Measurements from ENCODE around the gene ADM5. TPM values are rescaled to one million over a fixed set of nuclear protein-coding genes. Genes with fewer than 3 reads are reported as not detected.

Gene ADM5
- total RNA-seq, 1 experiment from 2014 or later, result 13.5 TPM

- Histone ChIP-seq H2BK12ac (ENCODE audit: insufficient read length, low read depth, low read length) (no peak overlapping the region), H3K9ac (ENCODE audit: extremely low read depth, insufficient read length, low read length) (no peak overlapping the region), H3K23me2 (ENCODE audit: insufficient read length, low read depth, low read length, poor library complexity, severe bottlenecking) (no peaks in the 10 kb centered on the region), H4K20me1 (ENCODE audit: control insufficient read depth, insufficient read depth, insufficient read length) (no peaks in the 10 kb centered on the region), H3K79me2 (ENCODE audit: insufficient read depth, low read length) (no peaks in the 10 kb centered on the region), H3K4me2 (ENCODE audit: insufficient read depth, insufficient read length, low read length) (no peak overlapping the region), H3K27me3 (ENCODE audit: insufficient read depth, low read length) (no peaks in the 10 kb centered on the region), H2AFZ (ENCODE audit: low read length) (no peak overlapping the region), H3T11ph (ENCODE audit: low read length) (no peak overlapping the region), H2BK120ac (ENCODE audit: low read depth, low read length, poor library complexity, severe bottlenecking) (no peak overlapping the region), H4K91ac (ENCODE audit: insufficient read length, low read depth, low read length) (no peak overlapping the region), H3K18ac (ENCODE audit: insufficient read length, low read depth, low read length) (no peak overlapping the region), H2AK5ac (ENCODE audit: insufficient read length, low read length) (no peak overlapping the region), H2BK20ac (ENCODE audit: low read depth, low read length, poor library complexity, severe bottlenecking) (no peak overlapping the region), H3K27ac (ENCODE audit: insufficient read length, low read depth, low read length) (no peak overlapping the region), H3K23ac (ENCODE audit: insufficient read length, low read depth, low read length) (no peak overlapping the region), H3K79me1 (ENCODE audit: insufficient read depth, low read depth, low read length, poor library complexity, severe bottlenecking) (no peaks in the 10 kb centered on the region), H3K9me3 (ENCODE audit: control insufficient read depth, low read depth, low read length) (no peaks in the 10 kb centered on the region), H3K4ac (ENCODE audit: low read depth, low read length) (no peak overlapping the region), H4K5ac (ENCODE audit: insufficient read length, low read depth, low read length) (no peak overlapping the region), H2BK15ac (ENCODE audit: low read depth, low read length) (no peak overlapping the region), H3K56ac (ENCODE audit: insufficient read length, low read depth, low read length) (no peak overlapping the region), H4K8ac (replicated peaks; ENCODE audit: insufficient read length, low read depth, low read length) (no peak overlapping the region), H3K4me1 (ENCODE audit: insufficient read depth, low read length) (no peaks in the 10 kb centered on the region), H2BK5ac (ENCODE audit: insufficient read length, low read length) (no peak overlapping the region), H3K14ac (ENCODE audit: insufficient read depth, low read length) (no peak overlapping the region)
- no peaks in the 10 kb centered on the region for H3K9me3 Mint-ChIP-seq
- peaks cover 30 to 81% (median 74%) of the 10 kb centered on the region in 3 experiments for H3K36me3 Mint-ChIP-seq (ENCODE audit: insufficient read depth in 1 of 3, low read depth in 3 of 3)
- no peak for TF ChIP-seq CTCF (conservative IDR thresholded peaks at IDR 0.05)
- no peaks in the 10 kb centered on the region for H3K27me3 Mint-ChIP-seq (ENCODE audit: low read depth)
- no CpG with 5 or more reads among the region's 10 CpGs for WGBS (ENCODE audit: extremely low coverage, insufficient read length, low lambda C conversion rate)
- H3K4me1 Mint-ChIP-seq, result peaks cover 19 to 21% of the 10 kb centered on the region in 2 experiments
- H3K4me3 Mint-ChIP-seq, result no peak overlapping the region; a peak in 1 of 5 replicates
- no peak overlapping the region; a peak in 1 of 7 replicates for H3K27ac Mint-ChIP-seq
- no peak for DNase-seq
Measured at GRCh38 chr19:49654581-49654980, 34.8 kb upstream of the ADM5 start.

Data from H9 (cell line).